Measurements from ENCODE around the gene LCP2. TPM values are rescaled to one million over a fixed set of nuclear protein-coding genes. Genes with fewer than 3 reads are reported as not detected.

Gene LCP2
- total and polyA plus RNA-seq, 8 donors = 7.0 to 110 (median 9.5) TPM

GRCh38 chr5:170218726-170219125 lies 78.9 kb downstream of the LCP2 start:
- Histone ChIP-seq H3K4me1 (no peaks in the 10 kb centered on the region), H3K9me3 (no peaks in the 10 kb centered on the region), H3K4me3 (no peak overlapping the region), H3K27me3 (no peaks in the 10 kb centered on the region), H3K36me3 (no peaks in the 10 kb centered on the region), H3K27ac (no peak overlapping the region)
- TF ChIP-seq CTCF (IDR thresholded peaks at IDR 0.05) = no peak
- intact Hi-C loops (cut with DNase I) = no loop called here
- no peak for ATAC-seq
- no peak for DNase-seq

DNA sequence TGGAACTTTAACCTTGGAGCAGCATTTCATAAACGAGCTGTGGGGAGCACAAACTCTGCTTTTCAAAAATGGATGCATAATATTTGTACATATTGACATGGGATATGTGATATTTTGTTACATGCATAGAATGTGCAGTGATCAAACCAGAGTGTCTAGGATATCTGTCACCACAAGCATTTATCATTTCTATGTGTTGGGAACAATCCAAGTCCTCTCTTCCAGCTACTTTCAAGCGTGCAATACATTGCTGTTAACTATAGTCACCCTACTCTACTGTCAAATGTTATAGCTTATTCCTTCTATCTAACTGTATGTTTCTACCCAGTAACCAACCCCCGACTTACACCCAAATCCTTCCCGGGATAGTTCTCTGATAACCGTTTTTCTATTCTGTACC lies 79.7 kb downstream of the LCP2 start:
- Histone ChIP-seq H3K9me3 (no peaks in the 10 kb centered on the region), H3K27me3 (no peaks in the 10 kb centered on the region), H3K4me1 (no peaks in the 10 kb centered on the region), H3K27ac (no peak overlapping the region), H3K4me3 (no peak overlapping the region), H3K36me3 (no peaks in the 10 kb centered on the region)
- intact Hi-C loops (cut with DNase I) = no loop called here
- no peak for TF ChIP-seq CTCF (IDR thresholded peaks at IDR 0.05)
- no peak for ATAC-seq
- DNase-seq = no peak

GRCh38 chr5:170216257-170216864 lies 81.2 kb downstream of the LCP2 start:
- Histone ChIP-seq H3K9me3 (no peaks in the 10 kb centered on the region), H3K4me3 (no peak overlapping the region), H3K27ac (no peak overlapping the region), H3K36me3 (no peaks in the 10 kb centered on the region), H3K27me3 (no peaks in the 10 kb centered on the region), H3K4me1 (no peaks in the 10 kb centered on the region)
- ATAC-seq (peak; percentile 64), DNase-seq (peak in 2 of 4 donors; percentile 58 to 83)
- intact Hi-C loops (cut with DNase I) = no loop called here
- TF ChIP-seq CTCF (IDR thresholded peaks at IDR 0.05) = peak in 1 of 2 donors; percentile 29

GRCh38 chr5:170211575-170212334 lies 85.8 kb downstream of the LCP2 start:
- Histone ChIP-seq H3K27me3 (no peaks in the 10 kb centered on the region), H3K36me3 (no peaks in the 10 kb centered on the region), H3K9me3 (no peaks in the 10 kb centered on the region), H3K4me3 (no peak overlapping the region), H3K4me1 (no peaks in the 10 kb centered on the region), H3K27ac (no peak overlapping the region)
- DNase-seq (no peak), ATAC-seq (no peak)
- TF ChIP-seq CTCF (IDR thresholded peaks at IDR 0.05) = no peak
- intact Hi-C loops (cut with DNase I) = no loop called here

- Histone ChIP-seq H3K9me3 (no peaks in the 10 kb centered on the region), H3K4me3 (no peak overlapping the region), H3K27ac (no peak overlapping the region), H3K4me1 (no peaks in the 10 kb centered on the region), H3K27me3 (peaks cover 0 to 10% of the 10 kb centered on the region in 2 donors), H3K36me3 (no peaks in the 10 kb centered on the region)
- intact Hi-C loops (cut with DNase I) = no loop called here
- DNase-seq (no peak), ATAC-seq (no peak)
- no peak for TF ChIP-seq CTCF (IDR thresholded peaks at IDR 0.05)
Observed at GRCh38 chr5:170206958-170207357, 90.6 kb downstream of the LCP2 start.

Measured in left lung (tissue), 10 donors.